ENCODE measurements around the gene FBXO36.

Gene FBXO36

GRCh38 chr2:230050136-230050535 is 127.8 kb downstream of the FBXO36 start:
- Histone ChIP-seq H3K36me3 (ENCODE audit: insufficient read depth) (no peaks in the 10 kb centered on the region), H3K4me3 (IDR thresholded peaks at IDR 0.05; ENCODE audit: insufficient read depth, low read depth, low read length) (no peak overlapping the region), H3K9ac (no peak overlapping the region), H3K4me1 (ENCODE audit: low read depth, poor library complexity, severe bottlenecking) (peaks cover 13% of the 10 kb centered on the region), H4K20me1 (ENCODE audit: insufficient read depth) (no peaks in the 10 kb centered on the region), H3K27ac (no peak overlapping the region), H3K4me2 (no peak overlapping the region), H3K27me3 (ENCODE audit: insufficient read depth, low read depth) (no peaks in the 10 kb centered on the region), H2AFZ (ENCODE audit: low read depth) (no peak overlapping the region), H3K79me2 (ENCODE audit: insufficient read depth, low read depth) (no peaks in the 10 kb centered on the region)
- no peak for TF ChIP-seq CTCF (conservative IDR thresholded peaks at IDR 0.05; ENCODE audit: low read depth, low read length)

GRCh38 chr2:230052299-230052698 is 130.0 kb downstream of the FBXO36 start:
- Histone ChIP-seq H3K4me1 (ENCODE audit: low read depth, poor library complexity, severe bottlenecking) (peaks cover 13% of the 10 kb centered on the region), H3K27me3 (ENCODE audit: insufficient read depth, low read depth) (no peaks in the 10 kb centered on the region), H4K20me1 (ENCODE audit: insufficient read depth) (no peaks in the 10 kb centered on the region), H3K9ac (no peak overlapping the region; the same call in 1 of the 2 replicates), H3K4me3 (IDR thresholded peaks at IDR 0.05; ENCODE audit: insufficient read depth, low read depth, low read length) (no peak overlapping the region), H2AFZ (ENCODE audit: low read depth) (no peak overlapping the region), H3K79me2 (ENCODE audit: insufficient read depth, low read depth) (no peaks in the 10 kb centered on the region), H3K4me2 (peak overlapping the region; percentile 27; the same call in 1 of the 2 replicates), H3K27ac (no peak overlapping the region; the same call in 1 of the 2 replicates), H3K36me3 (ENCODE audit: insufficient read depth) (no peaks in the 10 kb centered on the region)
- TF ChIP-seq CTCF (conservative IDR thresholded peaks at IDR 0.05; ENCODE audit: low read depth, low read length), result no peak

GRCh38 chr2:230053753-230054478 is 131.6 kb downstream of the FBXO36 start:
- H3K9ac ChIP-seq, result no peak overlapping the region
- no peaks in the 10 kb centered on the region for H3K79me2 ChIP-seq (ENCODE audit: insufficient read depth, low read depth)
- no peak overlapping the region for H3K27ac ChIP-seq
- H3K4me3 ChIP-seq (IDR thresholded peaks at IDR 0.05; ENCODE audit: insufficient read depth, low read depth, low read length), result no peak overlapping the region
- H3K4me1 ChIP-seq (ENCODE audit: low read depth, poor library complexity, severe bottlenecking), result peaks cover 13% of the 10 kb centered on the region
- no peak for TF ChIP-seq CTCF (conservative IDR thresholded peaks at IDR 0.05; ENCODE audit: low read depth, low read length)
- no peak overlapping the region for H2AFZ ChIP-seq (ENCODE audit: low read depth)
- no peaks in the 10 kb centered on the region for H4K20me1 ChIP-seq (ENCODE audit: insufficient read depth)
- no peak overlapping the region for H3K4me2 ChIP-seq
- H3K36me3 ChIP-seq (ENCODE audit: insufficient read depth), result no peaks in the 10 kb centered on the region
- H3K27me3 ChIP-seq (ENCODE audit: insufficient read depth, low read depth), result no peaks in the 10 kb centered on the region

GRCh38 chr2:230060672-230061293 is 138.5 kb downstream of the FBXO36 start:
- Histone ChIP-seq H3K4me1 (ENCODE audit: low read depth, poor library complexity, severe bottlenecking) (no peaks in the 10 kb centered on the region), H3K4me2 (no peak overlapping the region), H3K9ac (no peak overlapping the region), H4K20me1 (ENCODE audit: insufficient read depth) (no peaks in the 10 kb centered on the region), H3K27ac (no peak overlapping the region), H3K79me2 (ENCODE audit: insufficient read depth, low read depth) (no peaks in the 10 kb centered on the region), H3K27me3 (ENCODE audit: insufficient read depth, low read depth) (no peaks in the 10 kb centered on the region), H2AFZ (ENCODE audit: low read depth) (no peak overlapping the region), H3K36me3 (ENCODE audit: insufficient read depth) (no peaks in the 10 kb centered on the region), H3K4me3 (IDR thresholded peaks at IDR 0.05; ENCODE audit: insufficient read depth, low read depth, low read length) (no peak overlapping the region)
- no peak for TF ChIP-seq CTCF (conservative IDR thresholded peaks at IDR 0.05; ENCODE audit: low read depth, low read length)

Measured in KMS-11 (cell line).